ENCODE measurements around the gene SEC16A. TPM values are rescaled to one million over a fixed set of nuclear protein-coding genes. Genes with fewer than 3 reads are reported as not detected.
A peak's percentile ranks its signal among the peaks of the same experiment; 100 is the strongest.

Gene SEC16A
- total and polyA plus RNA-seq, 8 donors: 14.6 to 105 (median 45.4) TPM

GRCh38 chr9:136513191-136513590 is 30.4 kb upstream of the SEC16A start:
- 94 to 97% (median 95%) methylated on average over 5 to 16 of the region's 16 CpGs for WGBS, 5 donors
- peak overlapping the region in 3 of 5 donors; percentile 68 to 73 (median 70) for H3K27ac ChIP-seq
- no peaks in the 10 kb centered on the region for H3K27me3 ChIP-seq
- H3K4me3 ChIP-seq: no peak overlapping the region
- intact Hi-C loops (cut with DNase I; ENCODE audit: low total_unique reads): no loop called here
- no peak for TF ChIP-seq POLR2A (IDR thresholded peaks at IDR 0.05)
- no peak for TF ChIP-seq POLR2AphosphoS5 (IDR thresholded peaks at IDR 0.05)
- no peak for TF ChIP-seq EP300 (IDR thresholded peaks at IDR 0.05)
- no peak for TF ChIP-seq CTCF (IDR thresholded peaks at IDR 0.05)
- peaks cover 74 to 100% (median 100%) of the 10 kb centered on the region in 4 donors for H3K36me3 ChIP-seq
- H3K9me3 ChIP-seq: no peaks in the 10 kb centered on the region
- H3K4me1 ChIP-seq: peaks cover 0 to 6% (median 0%) of the 10 kb centered on the region in 4 donors
- DNase-seq: no peak

- H3K27ac ChIP-seq: peak overlapping the region; percentile 23 to 73 (median 68)
- intact Hi-C loops (cut with DNase I; ENCODE audit: low total_unique reads): no loop called here
- TF ChIP-seq CTCF (IDR thresholded peaks at IDR 0.05) (no peak), POLR2A (IDR thresholded peaks at IDR 0.05) (no peak), EP300 (IDR thresholded peaks at IDR 0.05) (no peak), POLR2AphosphoS5 (IDR thresholded peaks at IDR 0.05) (no peak)
- H3K9me3 ChIP-seq: no peaks in the 10 kb centered on the region
- H3K27me3 ChIP-seq: no peaks in the 10 kb centered on the region
- peaks cover 74 to 100% (median 100%) of the 10 kb centered on the region in 4 donors for H3K36me3 ChIP-seq
- H3K4me3 ChIP-seq: no peak overlapping the region
- 77 to 92% (median 84%) methylated on average over 2 to 13 of the region's 13 CpGs for WGBS, 5 donors
- H3K4me1 ChIP-seq: peaks cover 0 to 6% (median 0%) of the 10 kb centered on the region in 4 donors
- DNase-seq: no peak
Measured at GRCh38 chr9:136512651-136513071, 29.8 kb upstream of the SEC16A start.

- H3K27ac ChIP-seq: peak overlapping the region; percentile 23 to 73 (median 68)
- TF ChIP-seq EP300 (IDR thresholded peaks at IDR 0.05) (no peak), POLR2AphosphoS5 (IDR thresholded peaks at IDR 0.05) (no peak), CTCF (IDR thresholded peaks at IDR 0.05) (no peak), POLR2A (IDR thresholded peaks at IDR 0.05) (no peak)
- H3K9me3 ChIP-seq: no peaks in the 10 kb centered on the region
- intact Hi-C loops (cut with DNase I; ENCODE audit: low total_unique reads): no loop called here
- peak in 1 of 2 donors; percentile 75 for DNase-seq
- no peaks in the 10 kb centered on the region for H3K27me3 ChIP-seq
- H3K4me1 ChIP-seq: peaks cover 0 to 6% (median 0%) of the 10 kb centered on the region in 4 donors
- H3K4me3 ChIP-seq: no peak overlapping the region
- WGBS, 5 donors: 76 to 88% (median 85%) methylated on average over 16 to 46 of the region's 46 CpGs
- H3K36me3 ChIP-seq: peaks cover 75 to 100% (median 100%) of the 10 kb centered on the region in 4 donors
Measured at GRCh38 chr9:136511670-136512592, 29.1 kb upstream of the SEC16A start.

DNA sequence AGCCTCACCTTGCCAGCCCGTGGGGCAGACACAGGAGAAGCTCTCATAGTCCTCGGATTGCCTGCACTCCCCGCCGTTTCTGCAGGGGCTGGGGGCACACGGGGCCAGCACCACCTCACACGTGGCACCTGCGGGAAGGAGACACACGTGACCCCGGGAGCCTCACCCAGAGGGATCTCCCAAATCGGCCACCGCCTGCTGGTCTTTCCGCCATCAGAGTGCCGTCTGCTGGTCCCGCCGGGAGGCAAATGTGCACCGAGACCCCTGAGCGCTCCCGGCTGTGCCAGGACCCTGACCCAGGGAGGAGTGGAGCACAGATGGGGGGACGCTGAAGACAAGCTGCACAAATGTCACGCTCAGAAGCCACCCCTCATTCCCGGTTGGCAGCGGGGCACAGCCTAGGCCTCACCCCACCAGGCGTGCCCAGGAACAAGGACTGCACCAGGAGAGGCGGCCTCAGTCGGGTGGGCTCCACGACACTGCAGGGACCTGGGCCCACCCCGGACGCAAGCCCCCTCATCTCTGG is 28.4 kb upstream of the SEC16A start:
- no peak overlapping the region for H3K4me3 ChIP-seq
- H3K27me3 ChIP-seq: no peaks in the 10 kb centered on the region
- H3K9me3 ChIP-seq: no peaks in the 10 kb centered on the region
- no peak for DNase-seq
- intact Hi-C loops (cut with DNase I; ENCODE audit: low total_unique reads): no loop called here
- peak overlapping the region in 4 of 5 donors; percentile 39 to 73 (median 69) for H3K27ac ChIP-seq
- peaks cover 78 to 100% (median 100%) of the 10 kb centered on the region in 4 donors for H3K36me3 ChIP-seq
- peaks cover 0 to 6% (median 0%) of the 10 kb centered on the region in 4 donors for H3K4me1 ChIP-seq
- TF ChIP-seq EP300 (IDR thresholded peaks at IDR 0.05) (no peak), POLR2AphosphoS5 (IDR thresholded peaks at IDR 0.05) (no peak), POLR2A (IDR thresholded peaks at IDR 0.05) (no peak), CTCF (IDR thresholded peaks at IDR 0.05) (no peak)
- 86 to 93% (median 90%) methylated on average over 22 to 28 of the region's 28 CpGs for WGBS, 5 donors

Data from stomach (tissue), 9 donors.